Type B pancreatic cell (in vitro differentiated cells): ENCODE measurements around the gene CEP57L1. TPM values are rescaled to one million over a fixed set of nuclear protein-coding genes. Genes with fewer than 3 reads are reported as not detected.

ENCODE experiments used
- DNase-seq: peaks from one replicate; pipeline ENCODE4 v3.0.0; 2021; ENCODE audit warnings: mixed read lengths; ENCODE audit not compliant: unreplicated experiment; ENCODE audit errors: extremely low spot score
- H3K27ac Mint-ChIP-seq: 2 replicates; pipeline ENCODE4 v1.8.0; 2021; ENCODE audit warnings: mild to moderate bottlenecking, mixed read lengths
- H3K27me3 Mint-ChIP-seq: 2 replicates; pipeline ENCODE4 v1.8.0; 2021; ENCODE audit warnings: mixed read lengths
- H3K36me3 Mint-ChIP-seq: 2 replicates; pipeline ENCODE4 v1.8.0; 2021; ENCODE audit warnings: mixed read lengths
- H3K4me1 Mint-ChIP-seq: one replicate; pipeline ENCODE4 v1.8.0; 2021; ENCODE audit warnings: mixed read lengths; ENCODE audit not compliant: unreplicated experiment
- H3K4me3 Mint-ChIP-seq: 2 replicates; pipeline ENCODE4 v1.8.0; 2021; ENCODE audit warnings: mild to moderate bottlenecking, mixed read lengths
- H3K9me3 Mint-ChIP-seq: 2 replicates; pipeline ENCODE4 v1.8.0; 2021; ENCODE audit warnings: mixed read lengths
- total RNA-seq: library from RNA; stranded (reverse); gene quantifications from 2 replicates; pipeline ENCODE4 v1.2.1, GENCODE V29; 2021; ENCODE audit warnings: low replicate concordance
- TF ChIP-seq, protein P1 (sequence below): fragments of 200-600 bp; sonication (generic); conservative IDR thresholded peaks from 2 replicates; pipeline ENCODE4 v1.5.0; 2021; ENCODE audit warnings: antibody characterized with exemption, mild to moderate bottlenecking

CEP57L1 gene
- total RNA-seq, 1 donor from 2014 or later: 20.7 TPM

DNA sequence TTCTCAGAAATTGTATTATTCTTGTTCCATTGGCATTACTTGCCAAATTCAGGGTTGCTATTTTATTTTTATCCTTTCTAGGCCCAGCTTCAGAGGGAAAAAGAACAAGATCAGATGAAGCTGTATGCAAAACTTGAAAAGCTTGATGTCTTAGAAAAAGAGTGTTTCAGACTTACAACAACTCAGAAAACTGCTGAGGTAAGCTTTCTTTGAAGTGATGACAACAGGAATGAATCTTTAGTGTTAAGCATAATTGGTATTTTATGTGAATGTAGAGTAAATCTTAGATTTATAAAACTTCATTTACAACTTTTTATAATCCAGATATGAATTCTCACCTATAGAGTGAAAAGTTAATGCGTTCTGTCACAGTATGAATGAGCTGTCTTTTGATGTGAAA is 58.4 kb downstream of the CEP57L1 start:
- Mint-ChIP-seq H3K4me1 (no peaks in the 10 kb centered on the region), H3K36me3 (peaks cover 18% of the 10 kb centered on the region), H3K27ac (no peak overlapping the region), H3K27me3 (no peaks in the 10 kb centered on the region), H3K4me3 (no peak overlapping the region), H3K9me3 (peaks cover 10% of the 10 kb centered on the region)
- DNase-seq: no peak
- TF ChIP-seq, protein P1, sequence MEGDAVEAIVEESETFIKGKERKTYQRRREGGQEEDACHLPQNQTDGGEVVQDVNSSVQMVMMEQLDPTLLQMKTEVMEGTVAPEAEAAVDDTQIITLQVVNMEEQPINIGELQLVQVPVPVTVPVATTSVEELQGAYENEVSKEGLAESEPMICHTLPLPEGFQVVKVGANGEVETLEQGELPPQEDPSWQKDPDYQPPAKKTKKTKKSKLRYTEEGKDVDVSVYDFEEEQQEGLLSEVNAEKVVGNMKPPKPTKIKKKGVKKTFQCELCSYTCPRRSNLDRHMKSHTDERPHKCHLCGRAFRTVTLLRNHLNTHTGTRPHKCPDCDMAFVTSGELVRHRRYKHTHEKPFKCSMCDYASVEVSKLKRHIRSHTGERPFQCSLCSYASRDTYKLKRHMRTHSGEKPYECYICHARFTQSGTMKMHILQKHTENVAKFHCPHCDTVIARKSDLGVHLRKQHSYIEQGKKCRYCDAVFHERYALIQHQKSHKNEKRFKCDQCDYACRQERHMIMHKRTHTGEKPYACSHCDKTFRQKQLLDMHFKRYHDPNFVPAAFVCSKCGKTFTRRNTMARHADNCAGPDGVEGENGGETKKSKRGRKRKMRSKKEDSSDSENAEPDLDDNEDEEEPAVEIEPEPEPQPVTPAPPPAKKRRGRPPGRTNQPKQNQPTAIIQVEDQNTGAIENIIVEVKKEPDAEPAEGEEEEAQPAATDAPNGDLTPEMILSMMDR: no peak

DNA sequence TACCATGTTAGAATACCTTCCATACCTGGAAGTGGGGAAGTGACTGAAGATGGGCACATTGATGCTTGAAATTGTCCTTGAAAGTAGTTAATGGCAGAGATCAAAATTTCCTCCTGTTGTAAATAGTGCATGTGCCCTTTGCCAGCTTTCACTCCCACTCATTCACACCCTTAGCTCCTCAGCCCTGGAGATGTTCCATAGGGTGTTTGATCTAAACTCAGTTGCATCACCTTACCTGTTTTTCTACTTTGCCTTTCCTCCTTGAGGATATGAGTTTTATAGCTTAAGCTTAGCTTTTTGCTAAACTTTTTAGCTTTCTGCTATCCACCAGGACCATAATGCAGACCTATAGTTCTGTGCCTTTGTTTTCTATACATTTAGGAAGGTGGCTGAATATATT is 69.0 kb downstream of the CEP57L1 start:
- H3K4me1 Mint-ChIP-seq: peaks cover 7% of the 10 kb centered on the region
- H3K36me3 Mint-ChIP-seq: peaks cover 5% of the 10 kb centered on the region
- TF ChIP-seq, protein P1: no peak
- H3K4me3 Mint-ChIP-seq: no peak overlapping the region
- H3K27ac Mint-ChIP-seq: no peak overlapping the region
- no peaks in the 10 kb centered on the region for H3K9me3 Mint-ChIP-seq
- DNase-seq: no peak
- no peaks in the 10 kb centered on the region for H3K27me3 Mint-ChIP-seq

DNA sequence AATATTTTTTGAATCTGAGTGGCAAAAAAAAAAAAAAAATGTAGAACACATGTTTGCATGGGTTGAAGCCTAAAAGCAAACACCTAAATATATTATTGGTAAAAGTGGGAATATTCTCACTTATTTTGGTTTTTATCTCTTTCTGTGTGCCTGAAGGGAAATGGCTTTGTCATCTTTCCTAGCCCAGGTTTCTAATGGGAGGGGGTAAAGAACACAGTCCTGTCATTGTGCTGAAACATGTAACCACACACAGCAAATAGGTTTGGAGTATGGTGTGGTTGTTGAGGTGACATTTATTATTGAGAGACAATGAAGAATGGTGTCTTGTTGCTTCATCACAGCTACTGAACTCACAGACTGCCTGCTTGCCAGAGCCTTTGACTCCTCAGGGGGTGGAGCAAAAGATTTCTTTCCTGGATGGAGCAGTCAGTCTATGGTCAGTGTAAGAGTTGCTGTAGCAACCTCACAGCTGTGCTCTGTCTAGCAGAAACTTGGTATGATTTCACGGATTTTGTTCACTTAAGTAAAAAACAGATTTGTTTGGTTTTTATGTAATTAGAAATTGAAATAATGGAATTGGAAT is 70.2 kb downstream of the CEP57L1 start:
- TF ChIP-seq, protein P1: no peak
- Mint-ChIP-seq H3K36me3 (peaks cover 5% of the 10 kb centered on the region), H3K27me3 (no peaks in the 10 kb centered on the region), H3K4me1 (peaks cover 7% of the 10 kb centered on the region), H3K4me3 (peak overlapping the region; percentile 56), H3K27ac (peak overlapping the region; percentile 52), H3K9me3 (no peaks in the 10 kb centered on the region)
- DNase-seq: no peak

DNA sequence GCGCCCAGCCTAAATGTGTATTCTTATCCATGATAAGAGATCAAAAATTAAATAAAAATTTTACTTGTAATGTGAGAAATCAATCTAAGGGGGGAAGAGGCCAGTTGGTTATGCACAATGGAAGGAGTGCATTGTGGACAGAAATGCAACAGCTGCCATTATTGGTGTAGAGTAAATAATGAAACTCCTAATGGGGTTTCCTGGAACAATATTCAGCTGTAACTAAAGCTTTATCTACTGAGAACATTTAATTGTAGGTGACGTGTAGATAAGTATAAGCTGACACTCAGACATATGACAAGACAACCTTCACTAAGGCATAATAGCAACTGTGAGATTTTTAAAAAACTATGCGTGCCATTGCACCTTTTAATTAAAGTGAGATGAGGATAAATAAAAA is 71.4 kb downstream of the CEP57L1 start:
- H3K9me3 Mint-ChIP-seq: no peaks in the 10 kb centered on the region
- H3K4me1 Mint-ChIP-seq: peaks cover 7% of the 10 kb centered on the region
- no peak for DNase-seq
- TF ChIP-seq, protein P1: no peak
- no peak overlapping the region for H3K27ac Mint-ChIP-seq
- no peaks in the 10 kb centered on the region for H3K27me3 Mint-ChIP-seq
- H3K36me3 Mint-ChIP-seq: no peaks in the 10 kb centered on the region
- no peak overlapping the region for H3K4me3 Mint-ChIP-seq

- H3K27ac Mint-ChIP-seq: no peak overlapping the region
- H3K4me1 Mint-ChIP-seq: peaks cover 7% of the 10 kb centered on the region
- TF ChIP-seq, protein P1: no peak
- H3K36me3 Mint-ChIP-seq: no peaks in the 10 kb centered on the region
- H3K4me3 Mint-ChIP-seq: no peak overlapping the region
- H3K9me3 Mint-ChIP-seq: no peaks in the 10 kb centered on the region
- DNase-seq: no peak
- H3K27me3 Mint-ChIP-seq: no peaks in the 10 kb centered on the region
Observed at GRCh38 chr6:109167562-109167961, 72.3 kb downstream of the CEP57L1 start.

GRCh38 chr6:109170333-109170732 is 75.0 kb downstream of the CEP57L1 start:
- Mint-ChIP-seq H3K4me1 (peaks cover 7% of the 10 kb centered on the region), H3K4me3 (no peak overlapping the region), H3K27me3 (no peaks in the 10 kb centered on the region), H3K27ac (no peak overlapping the region), H3K36me3 (no peaks in the 10 kb centered on the region), H3K9me3 (no peaks in the 10 kb centered on the region)
- TF ChIP-seq, protein P1: no peak
- no peak for DNase-seq
